ENCODE results near the gene GNG8.
A peak's percentile ranks its signal among the peaks of the same experiment; 100 is the strongest.

- TF ChIP-seq CTCF (IDR thresholded peaks at IDR 0.05) = no peak
- no peak for TF ChIP-seq POLR2A (IDR thresholded peaks at IDR 0.05)
- peak in 1 of 3 donors; percentile 35 for TF ChIP-seq POLR2AphosphoS5 (IDR thresholded peaks at IDR 0.05)
- no peak for TF ChIP-seq EP300 (IDR thresholded peaks at IDR 0.05)
Measured at GRCh38 chr19:46603195-46603637, 32.8 kb downstream of the GNG8 start.
